ENCODE data around the gene HSPA1L.

GRCh38 chr6:31815025-31815838 lies at the start of gene HSPA1L, which contains the start of gene HSPA1A:
- TF ChIP-seq TAF1 (IDR thresholded peaks at IDR 0.05; ENCODE audit: borderline replicate concordance, insufficient read depth, low read length) (no peak), POLR2AphosphoS5 (IDR thresholded peaks at IDR 0.05; ENCODE audit: low read depth, low read length) (no peak), SIN3A (IDR thresholded peaks at IDR 0.05; ENCODE audit: borderline replicate concordance, insufficient read depth, low read length) (no peak), FOXP2 (optimal IDR thresholded peaks at IDR 0.05; ENCODE audit: borderline replicate concordance, extremely low read depth, extremely low read length, insufficient read depth) (no peak)
- TF ChIP-seq, protein P1, sequence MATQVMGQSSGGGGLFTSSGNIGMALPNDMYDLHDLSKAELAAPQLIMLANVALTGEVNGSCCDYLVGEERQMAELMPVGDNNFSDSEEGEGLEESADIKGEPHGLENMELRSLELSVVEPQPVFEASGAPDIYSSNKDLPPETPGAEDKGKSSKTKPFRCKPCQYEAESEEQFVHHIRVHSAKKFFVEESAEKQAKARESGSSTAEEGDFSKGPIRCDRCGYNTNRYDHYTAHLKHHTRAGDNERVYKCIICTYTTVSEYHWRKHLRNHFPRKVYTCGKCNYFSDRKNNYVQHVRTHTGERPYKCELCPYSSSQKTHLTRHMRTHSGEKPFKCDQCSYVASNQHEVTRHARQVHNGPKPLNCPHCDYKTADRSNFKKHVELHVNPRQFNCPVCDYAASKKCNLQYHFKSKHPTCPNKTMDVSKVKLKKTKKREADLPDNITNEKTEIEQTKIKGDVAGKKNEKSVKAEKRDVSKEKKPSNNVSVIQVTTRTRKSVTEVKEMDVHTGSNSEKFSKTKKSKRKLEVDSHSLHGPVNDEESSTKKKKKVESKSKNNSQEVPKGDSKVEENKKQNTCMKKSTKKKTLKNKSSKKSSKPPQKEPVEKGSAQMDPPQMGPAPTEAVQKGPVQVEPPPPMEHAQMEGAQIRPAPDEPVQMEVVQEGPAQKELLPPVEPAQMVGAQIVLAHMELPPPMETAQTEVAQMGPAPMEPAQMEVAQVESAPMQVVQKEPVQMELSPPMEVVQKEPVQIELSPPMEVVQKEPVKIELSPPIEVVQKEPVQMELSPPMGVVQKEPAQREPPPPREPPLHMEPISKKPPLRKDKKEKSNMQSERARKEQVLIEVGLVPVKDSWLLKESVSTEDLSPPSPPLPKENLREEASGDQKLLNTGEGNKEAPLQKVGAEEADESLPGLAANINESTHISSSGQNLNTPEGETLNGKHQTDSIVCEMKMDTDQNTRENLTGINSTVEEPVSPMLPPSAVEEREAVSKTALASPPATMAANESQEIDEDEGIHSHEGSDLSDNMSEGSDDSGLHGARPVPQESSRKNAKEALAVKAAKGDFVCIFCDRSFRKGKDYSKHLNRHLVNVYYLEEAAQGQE (IDR thresholded peaks at IDR 0.05; ENCODE audit: insufficient read depth in 1 of 2, low read depth in 2 of 2, low read length in 2 of 2) = no peak
